PFSK-1 (cell line): ENCODE results near the gene KRTAP4-6.

Source experiments
- FOXP2 ChIP-seq: optimal IDR thresholded peaks from 2 replicates; pipeline ENCODE3; 2011; ENCODE audit warnings: borderline replicate concordance, control low read depth, inconsistent platforms; ENCODE audit not compliant: insufficient read depth; ENCODE audit errors: extremely low read length, extremely low read depth
- POLR2AphosphoS5 ChIP-seq: IDR thresholded peaks from 2 replicates; pipeline ENCODE4 v1.6.1; 2012; ENCODE audit warnings: low read depth, mild to moderate bottlenecking, control low read depth, low read length, moderate library complexity
- REST ChIP-seq, 2 experiments: IDR thresholded peaks; 2 replicates each; pipeline versions ENCODE4 v1.6.1 to v1.8.0; 2011 to 2012; ENCODE audit warnings: low read depth in 2 of 2, low read length in 2 of 2, control low read depth in 1 of 2, inconsistent platforms in 1 of 2, mild to moderate bottlenecking in 1 of 2, moderate library complexity in 1 of 2; ENCODE audit not compliant: insufficient read depth in 1 of 2
- SIN3A ChIP-seq: IDR thresholded peaks from 2 replicates; pipeline ENCODE4 v1.6.1; 2012; ENCODE audit warnings: mild to moderate bottlenecking, low read length, moderate library complexity, borderline replicate concordance; ENCODE audit not compliant: insufficient read depth
- TAF1 ChIP-seq: IDR thresholded peaks from 2 replicates; pipeline ENCODE4 v1.6.1; 2012; ENCODE audit warnings: low read length, control low read depth, borderline replicate concordance; ENCODE audit not compliant: insufficient read depth

Gene KRTAP4-6

DNA sequence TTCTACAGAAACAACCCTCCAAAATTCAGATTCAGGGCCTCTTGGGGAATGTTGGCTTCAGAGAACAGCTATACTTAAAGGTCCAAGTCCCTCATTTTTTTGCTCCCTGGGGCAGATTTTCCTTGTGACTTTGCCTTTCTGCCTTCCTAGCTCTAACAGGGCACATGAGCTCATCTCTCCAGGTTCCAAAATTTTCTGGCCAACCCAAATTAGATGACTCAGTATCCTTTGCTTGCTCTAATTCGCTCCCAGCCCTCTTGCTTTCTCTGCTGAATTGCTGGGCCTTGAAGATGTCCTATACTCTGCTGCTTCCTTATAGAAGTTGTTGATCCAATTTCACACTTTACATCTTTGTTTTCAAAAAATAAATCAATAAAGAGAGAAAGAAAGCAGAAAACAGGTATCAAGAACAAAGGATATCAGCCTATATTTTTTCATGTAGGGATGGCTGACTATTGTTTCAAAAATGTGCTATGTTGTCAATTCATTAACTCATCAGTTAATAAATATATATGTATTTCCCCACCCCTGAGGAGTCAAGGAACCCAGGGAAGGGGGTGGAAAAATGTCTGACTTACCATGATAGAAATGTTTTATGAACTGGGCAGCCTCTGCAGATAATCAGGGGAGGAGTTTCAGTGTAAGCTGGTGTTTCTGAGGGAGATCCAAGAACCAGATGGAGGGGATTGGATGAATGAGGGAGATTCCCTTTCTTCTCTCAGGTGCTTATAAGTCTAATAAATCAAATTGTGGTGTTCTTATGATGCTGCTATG lies 38.7 kb upstream of the KRTAP4-6 start:
- TF ChIP-seq FOXP2 (no peak), SIN3A (no peak), POLR2AphosphoS5 (no peak), REST (IDR thresholded peaks at IDR 0.05; ENCODE audit: insufficient read depth in 1 of 2, low read depth in 2 of 2, low read length in 2 of 2) (no peak), TAF1 (no peak)

DNA sequence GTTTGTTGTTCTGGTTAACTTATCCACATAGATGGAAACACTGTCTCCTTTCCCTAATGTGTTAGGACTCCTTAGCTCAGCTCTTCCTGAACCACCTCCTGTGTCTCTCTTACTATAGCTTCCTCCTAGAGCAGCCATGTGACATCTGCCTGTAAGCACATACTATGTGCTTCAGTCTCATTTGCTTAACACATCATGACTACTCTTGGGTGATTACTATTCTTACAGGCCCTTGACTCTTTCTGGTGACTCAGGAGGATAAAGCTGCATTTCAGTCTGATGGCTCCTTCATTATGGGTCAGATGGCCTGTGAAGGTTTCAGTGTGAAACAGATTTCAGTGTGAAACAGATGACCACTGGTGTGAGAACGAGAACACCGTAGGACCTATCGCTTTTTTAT lies 38.0 kb upstream of the KRTAP4-6 start:
- no peak for TF ChIP-seq SIN3A

- no peak for TF ChIP-seq FOXP2
- no peak for TF ChIP-seq SIN3A
- no peak for TF ChIP-seq POLR2AphosphoS5
- TF ChIP-seq REST (IDR thresholded peaks at IDR 0.05; ENCODE audit: insufficient read depth in 1 of 2, low read depth in 2 of 2, low read length in 2 of 2): no peak
- TF ChIP-seq TAF1: no peak
Observed at GRCh38 chr17:41177727-41178271, 37.5 kb upstream of the KRTAP4-6 start, which contains the start of gene KRTAP4-2. KRTAP4-2 (minus strand) TSS chr17:41178221; CDS start chr17:41178164, 57 bp downstream.

- TF ChIP-seq TAF1: no peak
- TF ChIP-seq SIN3A: no peak
- TF ChIP-seq REST (IDR thresholded peaks at IDR 0.05; ENCODE audit: insufficient read depth in 1 of 2, low read depth in 2 of 2, low read length in 2 of 2): no peak
- TF ChIP-seq FOXP2: no peak
- no peak for TF ChIP-seq POLR2AphosphoS5
Observed at GRCh38 chr17:41176744-41177387, 36.5 kb upstream of the KRTAP4-6 start.

DNA sequence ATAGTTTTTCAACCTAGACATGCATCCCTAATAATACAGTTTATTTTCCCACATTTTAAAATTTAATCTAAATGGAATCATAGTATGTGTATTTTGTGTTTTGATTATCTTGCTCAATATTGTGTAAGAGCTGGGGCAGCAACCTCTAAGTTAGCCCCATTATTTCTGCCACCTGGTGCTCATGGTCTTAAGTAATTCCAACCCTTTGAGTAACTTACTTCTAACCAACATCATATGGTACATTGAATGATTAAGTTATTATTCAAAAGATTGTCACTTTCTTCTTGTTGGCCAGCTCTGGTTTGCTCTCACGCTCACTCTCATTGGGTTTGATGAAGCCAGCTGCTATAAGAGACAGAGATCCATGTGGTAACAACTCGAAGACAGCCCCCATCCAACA lies 31.5 kb upstream of the KRTAP4-6 start:
- TF ChIP-seq REST (IDR thresholded peaks at IDR 0.05; ENCODE audit: insufficient read depth in 1 of 2, low read depth in 2 of 2, low read length in 2 of 2) (no peak), TAF1 (no peak), POLR2AphosphoS5 (no peak), FOXP2 (no peak), SIN3A (no peak)
